Suprapubic skin (tissue), 3 donors: ENCODE measurements around the gene TCP1.

Experiments used
- CTCF ChIP-seq, 2 donors: fragments of 200-600 bp in 1 of 2; fragments of 450-650 bp in 1 of 2; sonication (generic) in 1 of 2; IDR thresholded peaks; one replicate each; pipeline ENCODE4 v1.5.1; 2016 to 2019; ENCODE audit warnings: antibody characterized with exemption in 2 of 2, mild to moderate bottlenecking in 1 of 2, moderate library complexity in 1 of 2
- POLR2A ChIP-seq, 2 donors: fragments of 450-650 bp; IDR thresholded peaks; one replicate each; pipeline ENCODE4 v1.6.1; 2017; ENCODE audit warnings: antibody characterized with exemption in 2 of 2, mild to moderate bottlenecking in 2 of 2, moderate library complexity in 2 of 2

DNA sequence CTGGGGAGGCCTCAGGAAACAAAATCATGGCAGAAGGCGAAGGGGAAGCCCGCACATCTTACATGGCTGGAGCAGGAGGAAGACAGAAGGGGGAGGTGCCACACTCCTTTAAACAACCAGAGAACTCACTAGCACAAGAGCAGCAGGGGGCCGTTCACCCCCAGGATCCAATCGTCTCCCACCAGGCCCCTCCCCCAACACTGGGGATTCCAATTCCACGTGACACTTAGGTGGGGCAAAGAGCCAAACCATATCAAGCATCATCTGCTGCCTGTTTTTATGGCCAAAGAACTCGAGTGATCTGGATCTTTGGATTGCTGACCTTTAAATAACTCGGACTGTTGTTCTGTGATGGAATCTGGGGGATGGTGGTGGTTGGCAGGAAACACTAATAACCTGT, 38.7 kb upstream of the TCP1 start:
- no peak for TF ChIP-seq POLR2A (IDR thresholded peaks at IDR 0.05)
- TF ChIP-seq CTCF (IDR thresholded peaks at IDR 0.05) = no peak
